ENCODE results near the gene SLC38A10.

Gene SLC38A10

GRCh38 chr17:81287152-81287551 lies 8.0 kb downstream of the SLC38A10 start:
- Histone ChIP-seq H3K27ac (no peak overlapping the region), H3K4me3 (ENCODE audit: low read depth, low read length) (no peak overlapping the region), H3K36me3 (peaks cover 30% of the 10 kb centered on the region), H3K27me3 (ENCODE audit: insufficient read depth, low read depth, severe bottlenecking) (no peaks in the 10 kb centered on the region), H3K9me3 (ENCODE audit: severe bottlenecking) (peaks cover 2% of the 10 kb centered on the region)
- no peak for TF ChIP-seq CTCF (IDR thresholded peaks at IDR 0.05; ENCODE audit: low read depth, low read length)
- no peak for DNase-seq

- DNase-seq: no peak
- Histone ChIP-seq H3K36me3 (peaks cover 34% of the 10 kb centered on the region), H3K4me3 (ENCODE audit: low read depth, low read length) (no peak overlapping the region), H3K27me3 (ENCODE audit: insufficient read depth, low read depth, severe bottlenecking) (no peaks in the 10 kb centered on the region), H3K27ac (no peak overlapping the region), H3K9me3 (ENCODE audit: severe bottlenecking) (peaks cover 2% of the 10 kb centered on the region)
- TF ChIP-seq CTCF (IDR thresholded peaks at IDR 0.05; ENCODE audit: low read depth, low read length): no peak
Measured at GRCh38 chr17:81286491-81287145, 8.5 kb downstream of the SLC38A10 start.

GRCh38 chr17:81285894-81286293 lies 9.2 kb downstream of the SLC38A10 start:
- TF ChIP-seq CTCF (IDR thresholded peaks at IDR 0.05; ENCODE audit: low read depth, low read length): no peak
- H3K9me3 ChIP-seq (ENCODE audit: severe bottlenecking): peaks cover 2% of the 10 kb centered on the region
- H3K4me3 ChIP-seq (ENCODE audit: low read depth, low read length): no peak overlapping the region
- DNase-seq: no peak
- peaks cover 36% of the 10 kb centered on the region for H3K36me3 ChIP-seq
- no peaks in the 10 kb centered on the region for H3K27me3 ChIP-seq (ENCODE audit: insufficient read depth, low read depth, severe bottlenecking)
- H3K27ac ChIP-seq: no peak overlapping the region

GRCh38 chr17:81285179-81285878 lies 9.8 kb downstream of the SLC38A10 start:
- Histone ChIP-seq H3K9me3 (ENCODE audit: severe bottlenecking) (peaks cover 2% of the 10 kb centered on the region), H3K27me3 (ENCODE audit: insufficient read depth, low read depth, severe bottlenecking) (no peaks in the 10 kb centered on the region), H3K36me3 (peaks cover 32% of the 10 kb centered on the region), H3K27ac (no peak overlapping the region), H3K4me3 (ENCODE audit: low read depth, low read length) (no peak overlapping the region)
- TF ChIP-seq CTCF (IDR thresholded peaks at IDR 0.05; ENCODE audit: low read depth, low read length): no peak
- no peak for DNase-seq

GRCh38 chr17:81282876-81283275 lies 12.2 kb downstream of the SLC38A10 start:
- Histone ChIP-seq H3K36me3 (peaks cover 26% of the 10 kb centered on the region), H3K27ac (no peak overlapping the region), H3K4me3 (ENCODE audit: low read depth, low read length) (no peak overlapping the region), H3K27me3 (ENCODE audit: insufficient read depth, low read depth, severe bottlenecking) (no peaks in the 10 kb centered on the region), H3K9me3 (ENCODE audit: severe bottlenecking) (peaks cover 2% of the 10 kb centered on the region)
- no peak for TF ChIP-seq CTCF (IDR thresholded peaks at IDR 0.05; ENCODE audit: low read depth, low read length)
- no peak for DNase-seq

Measured in WERI-Rb-1 (cell line).